ENCODE results near the gene GOSR1.

DNA sequence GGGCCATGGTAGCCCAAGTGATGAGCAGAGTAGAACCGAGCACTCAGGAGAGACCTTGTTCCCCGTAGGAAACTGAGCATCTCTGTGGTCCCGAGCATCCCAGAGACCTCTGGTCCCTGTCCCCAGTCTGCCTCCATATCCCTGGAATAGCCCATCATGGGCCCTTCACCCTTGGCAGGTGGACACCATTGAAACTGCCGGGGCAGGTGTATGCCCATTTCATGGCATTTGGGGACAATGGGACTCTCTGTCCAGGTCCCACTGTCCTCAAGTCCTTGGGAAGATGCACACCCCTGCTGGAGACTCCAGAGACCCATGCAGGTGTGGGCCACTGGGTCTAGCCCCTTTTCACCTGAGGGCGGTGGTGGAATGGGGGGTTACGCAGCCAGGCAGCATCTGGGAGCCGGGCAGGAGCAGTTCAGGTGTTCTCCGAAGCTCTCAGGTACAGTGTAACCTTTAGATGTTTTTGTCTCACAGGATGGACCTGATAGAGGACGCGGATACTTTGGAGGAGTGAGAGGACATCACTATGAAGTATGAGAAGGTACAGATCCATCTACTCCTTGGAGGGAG lies 75.9 kb downstream of the GOSR1 start:
- TF ChIP-seq POLR2A (IDR thresholded peaks at IDR 0.05): no peak
- TF ChIP-seq, protein P1, sequence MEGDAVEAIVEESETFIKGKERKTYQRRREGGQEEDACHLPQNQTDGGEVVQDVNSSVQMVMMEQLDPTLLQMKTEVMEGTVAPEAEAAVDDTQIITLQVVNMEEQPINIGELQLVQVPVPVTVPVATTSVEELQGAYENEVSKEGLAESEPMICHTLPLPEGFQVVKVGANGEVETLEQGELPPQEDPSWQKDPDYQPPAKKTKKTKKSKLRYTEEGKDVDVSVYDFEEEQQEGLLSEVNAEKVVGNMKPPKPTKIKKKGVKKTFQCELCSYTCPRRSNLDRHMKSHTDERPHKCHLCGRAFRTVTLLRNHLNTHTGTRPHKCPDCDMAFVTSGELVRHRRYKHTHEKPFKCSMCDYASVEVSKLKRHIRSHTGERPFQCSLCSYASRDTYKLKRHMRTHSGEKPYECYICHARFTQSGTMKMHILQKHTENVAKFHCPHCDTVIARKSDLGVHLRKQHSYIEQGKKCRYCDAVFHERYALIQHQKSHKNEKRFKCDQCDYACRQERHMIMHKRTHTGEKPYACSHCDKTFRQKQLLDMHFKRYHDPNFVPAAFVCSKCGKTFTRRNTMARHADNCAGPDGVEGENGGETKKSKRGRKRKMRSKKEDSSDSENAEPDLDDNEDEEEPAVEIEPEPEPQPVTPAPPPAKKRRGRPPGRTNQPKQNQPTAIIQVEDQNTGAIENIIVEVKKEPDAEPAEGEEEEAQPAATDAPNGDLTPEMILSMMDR (IDR thresholded peaks at IDR 0.05): no peak
